LNCAP (cell line): ENCODE results near the gene BACE1-AS.

Experiments used
- TF ChIP-seq, protein P1 (sequence below): fragments of 450-650 bp; IDR thresholded peaks from 2 replicates; pipeline ENCODE4 v1.5.1; 2017; ENCODE audit warnings: mild to moderate bottlenecking

The BACE1-AS gene

DNA sequence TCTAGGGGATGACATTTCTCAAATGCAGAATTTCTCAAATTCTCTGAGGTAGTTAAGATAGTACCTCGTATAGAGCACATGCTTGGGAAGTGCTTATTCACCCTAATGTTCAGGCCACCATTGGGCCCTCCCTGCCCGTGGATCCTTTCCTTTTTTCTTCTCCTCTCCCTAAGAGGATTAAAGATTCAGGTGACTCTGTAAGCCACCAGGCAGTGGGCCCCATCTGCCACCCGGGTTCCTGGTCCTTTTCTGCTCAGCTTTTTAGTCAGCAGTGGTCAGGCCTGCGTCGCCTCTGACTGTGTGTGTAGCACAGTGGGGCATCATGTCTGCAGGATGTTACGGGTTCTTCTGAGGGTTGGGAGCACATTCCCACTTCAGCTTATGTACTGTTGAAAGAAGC is 43.8 kb downstream of the BACE1-AS start:
- TF ChIP-seq, protein P1, sequence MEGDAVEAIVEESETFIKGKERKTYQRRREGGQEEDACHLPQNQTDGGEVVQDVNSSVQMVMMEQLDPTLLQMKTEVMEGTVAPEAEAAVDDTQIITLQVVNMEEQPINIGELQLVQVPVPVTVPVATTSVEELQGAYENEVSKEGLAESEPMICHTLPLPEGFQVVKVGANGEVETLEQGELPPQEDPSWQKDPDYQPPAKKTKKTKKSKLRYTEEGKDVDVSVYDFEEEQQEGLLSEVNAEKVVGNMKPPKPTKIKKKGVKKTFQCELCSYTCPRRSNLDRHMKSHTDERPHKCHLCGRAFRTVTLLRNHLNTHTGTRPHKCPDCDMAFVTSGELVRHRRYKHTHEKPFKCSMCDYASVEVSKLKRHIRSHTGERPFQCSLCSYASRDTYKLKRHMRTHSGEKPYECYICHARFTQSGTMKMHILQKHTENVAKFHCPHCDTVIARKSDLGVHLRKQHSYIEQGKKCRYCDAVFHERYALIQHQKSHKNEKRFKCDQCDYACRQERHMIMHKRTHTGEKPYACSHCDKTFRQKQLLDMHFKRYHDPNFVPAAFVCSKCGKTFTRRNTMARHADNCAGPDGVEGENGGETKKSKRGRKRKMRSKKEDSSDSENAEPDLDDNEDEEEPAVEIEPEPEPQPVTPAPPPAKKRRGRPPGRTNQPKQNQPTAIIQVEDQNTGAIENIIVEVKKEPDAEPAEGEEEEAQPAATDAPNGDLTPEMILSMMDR, result no peak

DNA sequence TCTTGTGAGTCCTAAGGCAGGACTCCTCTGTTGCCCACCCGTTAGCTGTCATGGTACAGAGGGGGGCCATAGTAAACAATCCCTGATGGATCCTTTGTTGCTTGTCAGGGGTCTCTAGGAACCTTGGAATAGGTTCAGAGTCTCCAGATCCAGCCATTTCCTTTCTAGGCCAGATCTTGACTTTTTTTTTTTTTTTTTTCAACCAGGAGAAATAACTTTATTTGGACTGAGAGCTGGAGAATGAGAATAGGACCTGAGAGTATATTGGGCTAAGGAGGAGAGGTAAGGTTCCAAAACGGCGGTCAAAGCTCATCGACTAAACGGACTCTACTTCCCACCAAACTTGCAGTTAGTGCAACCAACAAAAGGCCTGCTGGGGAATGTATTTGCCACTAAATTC is 44.3 kb downstream of the BACE1-AS start:
- TF ChIP-seq, protein P1, result no peak

DNA sequence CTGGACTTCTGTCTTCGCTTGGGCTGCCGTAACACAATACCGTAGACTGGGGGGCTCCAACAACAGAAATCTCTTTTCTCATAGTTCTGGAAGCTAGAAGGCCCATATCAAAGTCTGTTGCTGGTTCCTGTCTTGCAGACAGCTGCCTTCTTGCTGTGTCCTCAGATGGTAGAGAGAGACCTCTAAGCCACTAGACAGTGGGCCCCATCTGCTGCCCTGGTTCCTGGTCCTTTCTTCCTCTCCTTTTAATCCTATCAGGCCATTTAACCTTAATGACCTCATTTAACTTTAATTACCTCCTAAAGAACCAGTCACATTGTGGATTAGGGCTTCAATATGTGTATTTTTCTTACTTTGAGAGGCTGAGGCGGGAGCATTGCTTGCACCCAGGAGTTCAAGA is 45.9 kb downstream of the BACE1-AS start:
- TF ChIP-seq, protein P1, result no peak
